Neural progenitor cell (in vitro differentiated cells): ENCODE results near the gene HSD17B13.

Experiments used
- CTCF ChIP-seq: fragments of 200-600 bp; sonication (generic); IDR thresholded peaks from 2 replicates; pipeline ENCODE4 v1.5.1; 2017; ENCODE audit warnings: antibody characterized with exemption, mild to moderate bottlenecking
- EZH2 ChIP-seq: fragments of 200-600 bp; sonication (generic); IDR thresholded peaks from 2 replicates; pipeline ENCODE4 v1.6.1; 2017; ENCODE audit warnings: antibody characterized with exemption, mild to moderate bottlenecking, moderate library complexity

GRCh38 chr4:87311684-87312083 lies 11.0 kb downstream of the HSD17B13 start:
- TF ChIP-seq CTCF (no peak), EZH2 (no peak)
